ENCODE measurements around the gene DIPK1A.

- TF ChIP-seq CTCF (IDR thresholded peaks at IDR 0.05) (no peak), POLR2A (IDR thresholded peaks at IDR 0.05) (no peak), POLR2AphosphoS5 (IDR thresholded peaks at IDR 0.05) (no peak)
Observed at GRCh38 chr1:92913093-92913819, 48.0 kb downstream of the DIPK1A start.

Measured in breast epithelium (tissue), 3 donors.